Mammary epithelial cell (primary cell): ENCODE measurements around the gene TRIM36.

Experiments used
- CTCF ChIP-seq, 2 donors: IDR thresholded peaks in 1 of 2; conservative IDR thresholded peaks in 1 of 2; 2 replicates each; pipeline ENCODE4 v1.5.1; 2011 to 2012; ENCODE audit warnings: inconsistent platforms in 2 of 2, low read length in 2 of 2, mild to moderate bottlenecking in 2 of 2, control low read depth in 1 of 2, low read depth in 1 of 2; ENCODE audit not compliant: insufficient read depth in 1 of 2; ENCODE audit errors: extremely low read depth in 1 of 2
- EZH2 ChIP-seq: IDR thresholded peaks from 2 replicates; pipeline ENCODE4 v1.6.1; 2012; ENCODE audit warnings: low read length, inconsistent platforms, borderline replicate concordance

- TF ChIP-seq CTCF (conservative IDR thresholded peaks at IDR 0.05 in 1 of 2, IDR thresholded peaks at IDR 0.05 in 1 of 2; ENCODE audit: extremely low read depth in 1 of 2, insufficient read depth in 1 of 2, low read depth in 1 of 2, low read length in 2 of 2) (no peak), EZH2 (no peak)
Measured at GRCh38 chr5:115079924-115080623, 89.6 kb downstream of the TRIM36 start.
